ENCODE results near the gene IQSEC1. TPM values are rescaled to one million over a fixed set of nuclear protein-coding genes. Genes with fewer than 3 reads are reported as not detected.

The IQSEC1 gene
- total RNA-seq, 1 experiment from 2014 or later = 28.1 TPM

GRCh38 chr3:13046569-13047274 is 26.5 kb downstream of the IQSEC1 start:
- no peaks in the 10 kb centered on the region for H3K4me1 ChIP-seq (ENCODE audit: control insufficient read depth in 1 of 2, insufficient read depth in 2 of 2, low read length in 2 of 2)
- H3K27me3 ChIP-seq (ENCODE audit: insufficient read depth, low read length) = no peaks in the 10 kb centered on the region
- no peaks in the 10 kb centered on the region for H3K9me3 ChIP-seq (ENCODE audit: control insufficient read depth in 1 of 2, insufficient read depth in 1 of 2, low read depth in 1 of 2, low read length in 2 of 2)
- no peaks in the 10 kb centered on the region for H3K79me2 ChIP-seq (ENCODE audit: insufficient read depth, low read length)
- CTCF ChIA-PET = no interaction called here
- intact Hi-C loops (cut with micrococcal nuclease) = no loop called here
- no peak overlapping the region for H3K9ac ChIP-seq (ENCODE audit: low read length)
- POLR2A ChIA-PET = interaction anchor here (0.7 kb wide), 1 partner anchor 28 kb away, joined by 3 read pairs; no protein-coding TSS in a partner anchor
- TF ChIP-seq ELF1 (IDR thresholded peaks at IDR 0.05; ENCODE audit: borderline replicate concordance, low read depth) (no peak), ZFX (IDR thresholded peaks at IDR 0.05) (no peak), SIN3A (IDR thresholded peaks at IDR 0.05; ENCODE audit: low read depth) (no peak), SRF (IDR thresholded peaks at IDR 0.05; ENCODE audit: low read depth) (no peak), EZH2phosphoT487 (IDR thresholded peaks at IDR 0.05; ENCODE audit: borderline replicate concordance) (no peak), YY1 (IDR thresholded peaks at IDR 0.05; ENCODE audit: extremely low read depth, insufficient replicate concordance, low read depth, low read length) (no peak)
- H2AFZ ChIP-seq (ENCODE audit: low read depth, low read length, poor library complexity, severe bottlenecking) = no peak overlapping the region
- DNase-seq (ENCODE audit: low read depth, low spot score) (no peak), ATAC-seq (no peak)
- no peaks in the 10 kb centered on the region for H3K36me3 ChIP-seq (ENCODE audit: control insufficient read depth in 1 of 2, insufficient read depth in 2 of 2, low read length in 2 of 2)
- H3K4me2 ChIP-seq (ENCODE audit: low read length) = no peak overlapping the region
- no peaks in the 10 kb centered on the region for H4K20me1 ChIP-seq (ENCODE audit: insufficient read depth)
- H3K4me3 ChIP-seq (replicated peaks in 1 of 2; ENCODE audit: low read depth in 1 of 2, low read length in 2 of 2) = no peak overlapping the region
- no TSS peak for BruUV-seq (replicated peaks)
- RAD21 ChIA-PET (ENCODE audit: low non-redundant PET in 1 of 2, low total read pairs in 2 of 2, uncharacterized antibody in 2 of 2, unreplicated experiment in 2 of 2) = no interaction called here
- no peak overlapping the region for H3K27ac ChIP-seq (ENCODE audit: low read depth, low read length)
- no peaks in the 10 kb centered on the region for H3K9me2 ChIP-seq (ENCODE audit: insufficient read depth)

- ChIA-PET POLR2A (interaction anchor here (0.7 kb wide), 1 partner anchor 28 kb away, joined by 3 read pairs; no protein-coding TSS in a partner anchor), CTCF (no interaction called here)
- TF ChIP-seq JUND (IDR thresholded peaks at IDR 0.05) (no peak), YY1 (IDR thresholded peaks at IDR 0.05; ENCODE audit: extremely low read depth, insufficient replicate concordance, low read depth, low read length) (no peak), ELF1 (IDR thresholded peaks at IDR 0.05; ENCODE audit: borderline replicate concordance, low read depth) (no peak), ZFX (IDR thresholded peaks at IDR 0.05) (no peak), REST (IDR thresholded peaks at IDR 0.05; ENCODE audit: low read depth) (no peak), TCF7L2 (IDR thresholded peaks at IDR 0.05; ENCODE audit: borderline replicate concordance, extremely low read depth, insufficient read depth, insufficient read length) (no peak), ZBTB33 (IDR thresholded peaks at IDR 0.05; ENCODE audit: extremely low read depth, insufficient replicate concordance, low read length) (no peak), ZNF274 (IDR thresholded peaks at IDR 0.05; ENCODE audit: low read depth, low read length) (no peak), SRF (IDR thresholded peaks at IDR 0.05; ENCODE audit: low read depth) (no peak), SIN3A (IDR thresholded peaks at IDR 0.05; ENCODE audit: low read depth) (no peak)
Observed at GRCh38 chr3:13045904-13046568, 27.2 kb downstream of the IQSEC1 start.

More at GRCh38 chr3:13045904-13046568, 27.2 kb downstream of the IQSEC1 start:
- no TSS peak for BruUV-seq (replicated peaks)
- no peak for ATAC-seq
- no peaks in the 10 kb centered on the region for H3K9me2 ChIP-seq (ENCODE audit: insufficient read depth)
- no peak overlapping the region for H3K4me2 ChIP-seq (ENCODE audit: low read length)
- RAD21 ChIA-PET (ENCODE audit: low non-redundant PET in 1 of 2, low total read pairs in 2 of 2, uncharacterized antibody in 2 of 2, unreplicated experiment in 2 of 2) = no interaction called here
- H4K20me1 ChIP-seq (ENCODE audit: insufficient read depth) = no peaks in the 10 kb centered on the region
- no peak for DNase-seq (ENCODE audit: low read depth, low spot score)
- H3K9me3 ChIP-seq (ENCODE audit: control insufficient read depth in 1 of 2, insufficient read depth in 1 of 2, low read depth in 1 of 2, low read length in 2 of 2) = no peaks in the 10 kb centered on the region
- H3K27ac ChIP-seq (ENCODE audit: low read depth, low read length) = no peak overlapping the region
- no peaks in the 10 kb centered on the region for H3K4me1 ChIP-seq (ENCODE audit: control insufficient read depth in 1 of 2, insufficient read depth in 2 of 2, low read length in 2 of 2)
- H2AFZ ChIP-seq (ENCODE audit: low read depth, low read length, poor library complexity, severe bottlenecking) = no peak overlapping the region
- H3K4me3 ChIP-seq (replicated peaks in 1 of 2; ENCODE audit: low read depth in 1 of 2, low read length in 2 of 2) = no peak overlapping the region
- H3K27me3 ChIP-seq (ENCODE audit: insufficient read depth, low read length) = no peaks in the 10 kb centered on the region
- H3K9ac ChIP-seq (ENCODE audit: low read length) = no peak overlapping the region
- no peaks in the 10 kb centered on the region for H3K79me2 ChIP-seq (ENCODE audit: insufficient read depth, low read length)
- H3K36me3 ChIP-seq (ENCODE audit: control insufficient read depth in 1 of 2, insufficient read depth in 2 of 2, low read length in 2 of 2) = no peaks in the 10 kb centered on the region
- intact Hi-C loops (cut with micrococcal nuclease) = no loop called here
